ENCODE results near the gene MLYCD. TPM values are rescaled to one million over a fixed set of nuclear protein-coding genes. Genes with fewer than 3 reads are reported as not detected.

The MLYCD gene
- polyA plus RNA-seq, 1 experiment = 2.6 TPM

- peaks cover 2% of the 10 kb centered on the region; the same call in 1 of the 2 replicates for H3K36me3 ChIP-seq (ENCODE audit: control insufficient read depth, insufficient read depth, low read length)
- no peak for DNase-seq (ENCODE audit: low read depth)
Measured at GRCh38 chr16:83966153-83966696, 67.3 kb downstream of the MLYCD start.

DNA sequence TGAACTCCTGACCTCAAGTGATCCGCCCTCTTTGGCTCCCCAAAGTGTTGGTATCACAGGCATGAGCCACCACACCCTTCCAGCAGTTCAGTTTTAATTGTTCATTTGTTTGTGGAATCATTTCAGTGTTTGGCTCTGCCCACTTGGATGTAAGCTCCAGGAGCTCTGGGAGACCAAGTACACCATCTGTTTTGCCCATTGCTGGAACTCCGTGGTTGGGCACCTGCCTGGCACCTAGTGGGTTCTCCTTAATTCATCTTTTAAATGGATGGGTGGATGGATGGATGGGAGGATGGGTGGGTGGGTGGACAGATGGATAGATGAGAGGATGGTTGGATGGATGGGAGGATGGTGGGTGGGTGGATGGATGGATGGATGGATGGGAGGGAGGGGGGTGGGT is 68.2 kb downstream of the MLYCD start:
- CTCF ChIA-PET = interaction anchor here (1.2 to 3.1 kb wide), 2 partner anchors 97 to 99 kb away, joined by 5 to 13 read pairs; no protein-coding TSS in a partner anchor
- no peaks in the 10 kb centered on the region; the same call in 1 of the 2 replicates for H3K36me3 ChIP-seq (ENCODE audit: control insufficient read depth, insufficient read depth, low read length)
- POLR2A ChIA-PET = no interaction called here

More at GRCh38 chr16:83966153-83966696, 67.3 kb downstream of the MLYCD start:
- CTCF ChIA-PET = interaction anchor here (0.6 to 3.1 kb wide), 4 partner anchors 10 to 100 kb away, joined by 3 to 13 read pairs (median 4); partner anchors contain the start of gene OSGIN1
- Histone ChIP-seq H3K27me3 (ENCODE audit: control insufficient read depth, insufficient read depth, low read length) (peaks cover 11% of the 10 kb centered on the region), H3K4me3 (ENCODE audit: low read depth, low read length) (no peak overlapping the region)
- TF ChIP-seq CTCF (IDR thresholded peaks at IDR 0.05; ENCODE audit: insufficient read depth, low read depth, low read length) = no peak
- POLR2A ChIA-PET = no interaction called here

DNA sequence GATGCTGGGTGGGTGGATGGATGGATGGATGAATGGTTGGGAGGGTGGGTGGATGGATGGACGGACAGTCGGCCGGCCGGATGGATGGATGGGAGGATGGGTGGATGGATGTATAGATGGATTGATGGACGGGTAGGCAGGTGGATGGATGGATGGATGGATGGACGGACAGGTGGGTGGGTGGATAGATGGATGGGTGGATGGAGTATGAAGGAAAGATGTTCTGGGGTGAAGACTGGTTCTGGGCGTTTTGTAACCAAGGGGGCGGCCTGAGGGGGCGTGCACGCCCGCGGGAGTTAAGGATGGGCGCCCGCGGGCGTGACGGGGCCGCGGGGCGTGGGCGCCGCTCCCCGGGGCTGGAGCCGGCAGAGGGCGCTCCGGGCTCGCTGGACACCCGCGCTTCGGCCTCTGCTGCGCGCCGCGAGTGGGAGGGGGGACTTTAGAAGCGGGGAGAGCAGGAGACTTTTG is 69.0 kb downstream of the MLYCD start, which contains the start of gene NECAB2:
Gene NECAB2 (plus strand): TSS at position 407 of the 468 bp plus-strand sequence. CDS start 405 bp downstream, outside the sequence.
- POLR2A ChIA-PET = no interaction called here
- H3K4me3 ChIP-seq (ENCODE audit: low read depth, low read length) = peak within 1 kb of the TSS; percentile 33
- CTCF ChIA-PET = no interaction called here
- peak; percentile 51 for TF ChIP-seq CTCF (IDR thresholded peaks at IDR 0.05; ENCODE audit: insufficient read depth, low read depth, low read length)
- peaks cover 11% of the 10 kb centered on the region for H3K27me3 ChIP-seq (ENCODE audit: control insufficient read depth, insufficient read depth, low read length)
- DNase-seq (ENCODE audit: low read depth) = no peak
- no peaks in the 10 kb centered on the region; the same call in 1 of the 2 replicates for H3K36me3 ChIP-seq (ENCODE audit: control insufficient read depth, insufficient read depth, low read length)

More for the DNA sequence above, 68.2 kb downstream of the MLYCD start:
- no peak overlapping the region for H3K4me3 ChIP-seq (ENCODE audit: low read depth, low read length)
- TF ChIP-seq CTCF (IDR thresholded peaks at IDR 0.05; ENCODE audit: insufficient read depth, low read depth, low read length) = no peak
- DNase-seq (ENCODE audit: low read depth) = no peak
- H3K27me3 ChIP-seq (ENCODE audit: control insufficient read depth, insufficient read depth, low read length) = peaks cover 11% of the 10 kb centered on the region

GRCh38 chr16:83968306-83968851 is 69.5 kb downstream of the MLYCD start:
- Histone ChIP-seq H3K36me3 (ENCODE audit: control insufficient read depth, insufficient read depth, low read length) (no peaks in the 10 kb centered on the region; the same call in 1 of the 2 replicates), H3K4me3 (ENCODE audit: low read depth, low read length) (peak overlapping the region; percentile 33), H3K27me3 (ENCODE audit: control insufficient read depth, insufficient read depth, low read length) (peaks cover 11% of the 10 kb centered on the region)
- DNase-seq (ENCODE audit: low read depth) = no peak
- CTCF ChIA-PET = interaction anchor here (1.7 kb wide), 1 partner anchor 73 kb away, joined by 6 read pairs; no protein-coding TSS in a partner anchor
- TF ChIP-seq CTCF (IDR thresholded peaks at IDR 0.05; ENCODE audit: insufficient read depth, low read depth, low read length) = no peak
- POLR2A ChIA-PET = no interaction called here

DNA sequence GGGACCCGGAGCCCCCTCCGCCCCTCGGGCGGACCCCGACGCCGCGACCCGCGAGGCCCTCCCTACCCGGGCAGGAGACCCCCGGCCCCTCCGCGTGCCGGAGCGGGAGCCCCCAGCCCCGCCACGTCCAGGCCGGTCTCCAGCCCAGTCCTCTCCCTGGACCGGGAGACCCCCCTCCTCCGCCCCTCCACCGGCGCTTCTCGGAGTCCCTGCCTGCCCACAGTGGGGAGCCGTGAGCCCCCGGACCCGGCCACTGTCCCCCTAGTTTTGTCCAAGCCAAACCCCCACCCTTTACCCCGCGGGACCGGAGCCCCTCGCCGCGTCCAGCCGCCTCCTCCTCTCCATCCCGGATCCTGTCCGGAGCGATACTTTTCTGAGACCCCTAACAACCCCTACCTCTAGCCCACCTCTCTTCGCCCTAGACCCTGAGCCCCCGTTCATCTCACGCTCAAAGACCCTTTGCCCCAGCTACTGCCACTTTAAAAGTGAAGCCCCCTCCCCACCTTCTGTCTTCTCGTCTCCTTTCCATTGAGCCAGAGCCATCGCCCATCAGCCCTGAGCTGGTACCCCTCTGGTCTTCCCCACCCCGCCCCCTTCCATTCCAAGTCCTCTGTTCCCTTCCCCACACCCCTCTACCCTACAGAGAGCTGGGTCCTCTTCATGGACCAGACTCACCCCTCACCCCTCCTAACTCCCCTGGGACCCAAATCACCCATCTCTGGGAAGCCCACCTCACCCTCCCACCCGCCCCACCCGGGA is 70.2 kb downstream of the MLYCD start:
- ChIA-PET POLR2A (no interaction called here), CTCF (interaction anchor here (1.0 to 2.4 kb wide), 5 partner anchors 13 to 96 kb away, joined by 4 to 11 read pairs (median 6); no protein-coding TSS in a partner anchor)
- TF ChIP-seq CTCF (IDR thresholded peaks at IDR 0.05; ENCODE audit: insufficient read depth, low read depth, low read length) = no peak
- Histone ChIP-seq H3K4me3 (ENCODE audit: low read depth, low read length) (no peak overlapping the region), H3K27me3 (ENCODE audit: control insufficient read depth, insufficient read depth, low read length) (peaks cover 11% of the 10 kb centered on the region), H3K36me3 (ENCODE audit: control insufficient read depth, insufficient read depth, low read length) (no peaks in the 10 kb centered on the region)
- DNase-seq (ENCODE audit: low read depth) = no peak

Data from BJ (cell line).